ENCODE measurements around the gene COPS7B.
A peak's percentile ranks its signal among the peaks of the same experiment; 100 is the strongest.

COPS7B gene

GRCh38 chr2:231769170-231770136, 16.8 kb upstream of the COPS7B start:
- TF ChIP-seq SETDB1 (IDR thresholded peaks at IDR 0.05; ENCODE audit: insufficient read length, low read length): no peak
- TF ChIP-seq ZNF121 (tag by site-specific recombination; IDR thresholded peaks at IDR 0.05): peak; percentile 63; the same call in 1 of the 2 replicates
- no peak for TF ChIP-seq ZSCAN16 (tag by site-specific recombination; IDR thresholded peaks at IDR 0.05)
- no peak for TF ChIP-seq ZNF596 (tag by site-specific recombination; IDR thresholded peaks at IDR 0.05)
- no peak for TF ChIP-seq ZNF654 (tag by site-specific recombination; IDR thresholded peaks at IDR 0.05; ENCODE audit: low read depth)
- TF ChIP-seq ZNF248 (tag by site-specific recombination; IDR thresholded peaks at IDR 0.05): no peak
- Histone ChIP-seq H3K27ac (ENCODE audit: extremely low read depth, low read depth, low read length) (no peak overlapping the region), H3K9me3 (ENCODE audit: control insufficient read depth, insufficient read depth, low read depth, low read length) (no peaks in the 10 kb centered on the region), H3K4me1 (ENCODE audit: control insufficient read depth, insufficient read depth, low read length) (no peaks in the 10 kb centered on the region), H3K4me3 (ENCODE audit: low read depth, low read length) (no peak overlapping the region), H3K36me3 (ENCODE audit: control insufficient read depth in 2 of 2, insufficient read depth in 1 of 2, low read length in 2 of 2) (no peaks in the 10 kb centered on the region; a peak in 1 of 3 replicates)
- POLR2A ChIA-PET: interaction anchor here (0.6 to 1.5 kb wide), 2 partner anchors 12 to 25 kb away, joined by 4 read pairs; partner anchors contain the start of gene PDE6D
- CTCF ChIA-PET: interaction anchor here (0.5 kb wide), 1 partner anchor 109 kb away, joined by 4 read pairs; no protein-coding TSS in a partner anchor

- peak overlapping the region; percentile 58; the same call in 1 of the 2 replicates for H3K27ac ChIP-seq (ENCODE audit: extremely low read depth, low read depth, low read length)
Observed at GRCh38 chr2:231780123-231780908, 5.9 kb upstream of the COPS7B start.

More at GRCh38 chr2:231780123-231780908, 5.9 kb upstream of the COPS7B start:
- no peak for TF ChIP-seq ZNF510 (tag by site-specific recombination; IDR thresholded peaks at IDR 0.05; ENCODE audit: insufficient replicate concordance)
- TF ChIP-seq ZBTB8A (tag by site-specific recombination; IDR thresholded peaks at IDR 0.05): peak; percentile 60; the same call in 1 of the 2 replicates
- TF ChIP-seq ZNF658 (tag by site-specific recombination; IDR thresholded peaks at IDR 0.05): no peak
- TF ChIP-seq ZBTB20 (tag by site-specific recombination; IDR thresholded peaks at IDR 0.05): 0 out of 2 replicates have a peak, but pooled peaks have one; percentile 8
- peak; percentile 26 for TF ChIP-seq ZNF335 (tag by site-specific recombination; conservative IDR thresholded peaks at IDR 0.05)
- TF ChIP-seq ZNF600 (tag by site-specific recombination; IDR thresholded peaks at IDR 0.05): peak; percentile 69
- TF ChIP-seq ZBTB17 (tag by site-specific recombination; IDR thresholded peaks at IDR 0.05): peak; percentile 67
- no peak for TF ChIP-seq ZNF211 (tag by site-specific recombination; IDR thresholded peaks at IDR 0.05; ENCODE audit: low read depth)
- TF ChIP-seq REST (tag by site-specific recombination; IDR thresholded peaks at IDR 0.05): peak; percentile 98
- Histone ChIP-seq H3K36me3 (ENCODE audit: control insufficient read depth in 2 of 2, insufficient read depth in 1 of 2, low read length in 2 of 2) (peaks cover 0 to 4% of the 10 kb centered on the region in 2 experiments; a peak in 2 of 3 replicates), H3K9me3 (ENCODE audit: control insufficient read depth, insufficient read depth, low read depth, low read length) (no peaks in the 10 kb centered on the region), H3K4me1 (ENCODE audit: control insufficient read depth, insufficient read depth, low read length) (peaks cover 3% of the 10 kb centered on the region; the same call in 1 of the 2 replicates), H3K4me3 (ENCODE audit: low read depth, low read length) (peak overlapping the region; percentile 75)
- ChIA-PET POLR2A (interaction anchor here (0.7 to 1.3 kb wide), 8 partner anchors 8 to 72 kb away, joined by 3 to 6 read pairs (median 4); partner anchors contain the start of gene PTMA), CTCF (interaction anchor here (0.6 to 1.4 kb wide), 2 partner anchors 20 to 179 kb away, joined by 3 to 7 read pairs; no protein-coding TSS in a partner anchor)

Measured in HEK293 (cell line).